Measurements from ENCODE around the gene CREM.

Gene CREM

DNA sequence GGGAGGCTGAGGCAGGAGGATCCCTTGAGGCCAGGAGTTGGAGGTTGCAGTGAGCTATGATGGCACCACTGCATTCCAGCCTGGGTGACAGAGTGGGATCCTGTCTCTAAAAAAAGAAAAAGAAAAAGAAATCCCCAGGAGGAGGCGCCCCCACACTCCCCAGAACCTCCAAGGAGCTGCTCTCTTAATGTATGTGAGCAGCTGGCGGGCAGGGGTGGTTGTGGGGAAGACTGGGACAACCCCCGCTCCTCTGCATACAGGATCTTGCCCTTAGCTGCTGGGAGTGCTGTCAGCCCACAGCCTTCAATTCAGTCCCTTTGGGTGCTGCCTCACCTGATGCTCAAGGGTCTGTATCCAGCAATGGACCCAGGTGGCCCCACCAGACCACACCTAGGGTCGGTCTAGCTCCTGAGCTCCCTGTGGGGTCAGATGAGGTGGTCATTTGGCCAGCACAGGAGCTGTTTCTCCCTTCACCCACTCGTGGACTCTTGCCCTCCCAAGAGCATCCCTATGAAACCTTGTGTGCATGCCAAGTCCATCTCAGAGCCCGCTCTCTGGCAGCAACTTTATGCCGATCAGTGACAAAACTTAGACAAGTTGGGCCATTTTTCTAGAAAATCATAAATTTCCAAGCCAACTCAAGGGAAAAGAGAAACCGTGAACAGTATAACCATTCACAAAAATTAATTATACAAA lies 97.5 kb downstream of the CREM start:
- no peak overlapping the region for H3K9ac ChIP-seq (ENCODE audit: low read length in 5 of 5)
- H3K27me3 ChIP-seq (ENCODE audit: control insufficient read depth in 5 of 5, insufficient read depth in 4 of 5, low read length in 5 of 5), result peaks cover 0 to 3% (median 0%) of the 10 kb centered on the region in 5 donors
- H3K27ac ChIP-seq (ENCODE audit: low read depth, low read length), result no peak overlapping the region
- H3K4me3 ChIP-seq (ENCODE audit: low read depth in 1 of 5, low read length in 5 of 5), result no peak overlapping the region
- H3K36me3 ChIP-seq (ENCODE audit: control insufficient read depth in 5 of 5, insufficient read depth in 5 of 5, low read length in 5 of 5), result no peaks in the 10 kb centered on the region
- no peaks in the 10 kb centered on the region for H3K9me3 ChIP-seq (ENCODE audit: control insufficient read depth in 5 of 5, low read length in 5 of 5)
- H3K4me1 ChIP-seq (ENCODE audit: control insufficient read depth in 5 of 5, insufficient read depth in 5 of 5, low read length in 5 of 5), result no peaks in the 10 kb centered on the region

- Histone ChIP-seq H3K9me3 (ENCODE audit: control insufficient read depth in 5 of 5, low read length in 5 of 5) (no peaks in the 10 kb centered on the region), H3K4me3 (ENCODE audit: low read depth in 1 of 5, low read length in 5 of 5) (no peak overlapping the region), H3K36me3 (ENCODE audit: control insufficient read depth in 5 of 5, insufficient read depth in 5 of 5, low read length in 5 of 5) (no peaks in the 10 kb centered on the region), H3K9ac (ENCODE audit: low read length in 5 of 5) (no peak overlapping the region), H3K27ac (ENCODE audit: low read depth, low read length) (no peak overlapping the region), H3K4me1 (ENCODE audit: control insufficient read depth in 5 of 5, insufficient read depth in 5 of 5, low read length in 5 of 5) (no peaks in the 10 kb centered on the region), H3K27me3 (ENCODE audit: control insufficient read depth in 5 of 5, insufficient read depth in 4 of 5, low read length in 5 of 5) (peaks cover 0 to 3% (median 0%) of the 10 kb centered on the region in 5 donors)
These were observed 98.6 kb downstream of the CREM start for GRCh38 chr10:35225204-35225603.

DNA sequence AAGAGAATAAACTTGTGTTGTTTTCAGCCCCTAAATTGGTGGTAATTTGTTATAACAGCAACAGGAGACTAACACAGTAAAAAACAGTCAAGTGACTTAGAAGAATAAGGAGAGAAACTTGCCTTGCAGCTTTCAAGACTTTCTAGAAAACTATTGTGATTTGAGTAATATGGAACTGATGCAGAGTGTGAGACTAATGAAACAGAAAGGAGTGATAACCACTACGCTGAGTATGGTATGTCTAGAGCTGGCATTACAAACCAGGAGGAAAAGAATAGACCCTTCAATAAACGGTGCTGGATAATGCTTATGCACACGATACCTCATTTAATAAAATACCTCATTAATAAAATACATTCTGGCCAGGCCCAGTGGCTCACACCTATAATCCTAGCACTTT lies 99.9 kb downstream of the CREM start:
- no peaks in the 10 kb centered on the region for H3K9me3 ChIP-seq (ENCODE audit: control insufficient read depth in 5 of 5, low read length in 5 of 5)
- H3K36me3 ChIP-seq (ENCODE audit: control insufficient read depth in 5 of 5, insufficient read depth in 5 of 5, low read length in 5 of 5), result no peaks in the 10 kb centered on the region
- H3K4me3 ChIP-seq (ENCODE audit: low read depth in 1 of 5, low read length in 5 of 5), result no peak overlapping the region
- peaks cover 0 to 3% (median 0%) of the 10 kb centered on the region in 5 donors for H3K27me3 ChIP-seq (ENCODE audit: control insufficient read depth in 5 of 5, insufficient read depth in 4 of 5, low read length in 5 of 5)
- H3K4me1 ChIP-seq (ENCODE audit: control insufficient read depth in 5 of 5, insufficient read depth in 5 of 5, low read length in 5 of 5), result no peaks in the 10 kb centered on the region
- no peak overlapping the region for H3K27ac ChIP-seq (ENCODE audit: low read depth, low read length)
- no peak overlapping the region for H3K9ac ChIP-seq (ENCODE audit: low read length in 5 of 5)

DNA sequence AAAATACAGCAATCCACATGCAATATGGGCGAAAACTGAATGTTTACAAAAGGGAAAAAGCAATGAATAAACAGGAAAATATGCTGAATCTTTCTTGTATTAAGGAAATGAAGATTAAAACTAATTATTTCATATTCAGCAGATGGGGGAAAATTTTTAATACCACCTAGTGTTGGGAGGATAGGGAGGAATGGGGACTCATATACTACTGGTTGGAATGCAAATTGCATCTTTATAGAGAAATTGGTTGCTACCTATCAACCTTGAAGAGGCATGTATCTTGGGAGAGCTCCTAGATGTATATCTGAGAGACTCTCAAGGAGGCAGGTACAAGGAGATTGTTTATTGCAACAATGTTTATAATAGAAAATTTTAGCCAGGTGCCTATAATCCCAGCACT lies 101.4 kb downstream of the CREM start:
- Histone ChIP-seq H3K9ac (ENCODE audit: low read length in 5 of 5) (no peak overlapping the region), H3K27ac (ENCODE audit: low read depth, low read length) (no peak overlapping the region), H3K4me1 (ENCODE audit: control insufficient read depth in 5 of 5, insufficient read depth in 5 of 5, low read length in 5 of 5) (no peaks in the 10 kb centered on the region), H3K4me3 (ENCODE audit: low read depth in 1 of 5, low read length in 5 of 5) (no peak overlapping the region), H3K36me3 (ENCODE audit: control insufficient read depth in 5 of 5, insufficient read depth in 5 of 5, low read length in 5 of 5) (no peaks in the 10 kb centered on the region), H3K27me3 (ENCODE audit: control insufficient read depth in 5 of 5, insufficient read depth in 4 of 5, low read length in 5 of 5) (peaks cover 0 to 3% (median 0%) of the 10 kb centered on the region in 5 donors), H3K9me3 (ENCODE audit: control insufficient read depth in 5 of 5, low read length in 5 of 5) (no peaks in the 10 kb centered on the region)

DNA sequence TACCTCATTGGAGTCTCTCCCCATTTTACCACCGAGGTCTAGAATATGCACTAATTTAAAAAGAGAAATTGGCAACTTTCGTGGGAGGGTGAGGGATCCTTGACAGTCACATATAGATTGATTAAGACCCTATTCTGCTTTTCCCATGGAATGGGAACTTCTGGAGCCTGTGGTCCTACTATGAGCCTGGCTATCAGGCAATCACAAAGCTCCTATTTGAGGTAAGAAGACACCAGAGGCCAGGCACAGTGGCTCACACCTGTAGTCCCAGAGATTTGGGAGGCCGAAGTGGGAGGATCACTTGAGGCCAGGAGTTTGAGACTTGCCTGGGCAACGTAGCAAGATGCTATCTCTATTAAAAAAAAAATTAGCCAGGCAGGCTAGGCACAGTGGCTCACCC lies 105.0 kb downstream of the CREM start:
- H3K9ac ChIP-seq (ENCODE audit: low read length in 5 of 5), result no peak overlapping the region
- no peaks in the 10 kb centered on the region for H3K4me1 ChIP-seq (ENCODE audit: control insufficient read depth in 5 of 5, insufficient read depth in 5 of 5, low read length in 5 of 5)
- H3K27me3 ChIP-seq (ENCODE audit: control insufficient read depth in 5 of 5, insufficient read depth in 4 of 5, low read length in 5 of 5), result no peaks in the 10 kb centered on the region
- H3K4me3 ChIP-seq (ENCODE audit: low read depth in 1 of 5, low read length in 5 of 5), result no peak overlapping the region
- H3K27ac ChIP-seq (ENCODE audit: low read depth, low read length), result no peak overlapping the region
- no peaks in the 10 kb centered on the region for H3K36me3 ChIP-seq (ENCODE audit: control insufficient read depth in 5 of 5, insufficient read depth in 5 of 5, low read length in 5 of 5)
- H3K9me3 ChIP-seq (ENCODE audit: control insufficient read depth in 5 of 5, low read length in 5 of 5), result no peaks in the 10 kb centered on the region

- Histone ChIP-seq H3K9ac (ENCODE audit: low read length in 5 of 5) (no peak overlapping the region), H3K4me1 (ENCODE audit: control insufficient read depth in 5 of 5, insufficient read depth in 5 of 5, low read length in 5 of 5) (no peaks in the 10 kb centered on the region), H3K4me3 (ENCODE audit: low read depth in 1 of 5, low read length in 5 of 5) (no peak overlapping the region), H3K36me3 (ENCODE audit: control insufficient read depth in 5 of 5, insufficient read depth in 5 of 5, low read length in 5 of 5) (no peaks in the 10 kb centered on the region), H3K27ac (ENCODE audit: low read depth, low read length) (no peak overlapping the region), H3K27me3 (ENCODE audit: control insufficient read depth in 5 of 5, insufficient read depth in 4 of 5, low read length in 5 of 5) (no peaks in the 10 kb centered on the region), H3K9me3 (ENCODE audit: control insufficient read depth in 5 of 5, low read length in 5 of 5) (no peaks in the 10 kb centered on the region)
These were observed 105.9 kb downstream of the CREM start for GRCh38 chr10:35232527-35232926.

DNA sequence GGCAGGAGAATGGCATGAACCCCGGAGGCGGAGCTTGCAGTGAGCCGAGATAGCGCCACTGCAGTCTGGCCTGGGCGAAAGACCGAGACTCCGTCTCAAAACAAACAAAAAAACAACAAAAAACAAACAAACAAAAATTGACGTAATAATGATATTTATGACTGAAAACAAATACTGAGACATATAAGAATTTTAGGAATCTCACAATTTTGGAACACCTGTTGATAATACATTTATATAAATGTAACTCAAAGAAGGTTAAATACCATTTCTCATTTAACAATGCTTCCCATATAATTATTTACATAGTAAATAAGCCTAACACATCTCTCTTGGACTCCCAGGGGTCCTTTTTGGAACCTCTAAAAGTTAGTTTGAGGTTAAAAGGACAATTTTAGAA lies 107.4 kb downstream of the CREM start:
- H3K9ac ChIP-seq (ENCODE audit: low read length in 5 of 5), result no peak overlapping the region

DNA sequence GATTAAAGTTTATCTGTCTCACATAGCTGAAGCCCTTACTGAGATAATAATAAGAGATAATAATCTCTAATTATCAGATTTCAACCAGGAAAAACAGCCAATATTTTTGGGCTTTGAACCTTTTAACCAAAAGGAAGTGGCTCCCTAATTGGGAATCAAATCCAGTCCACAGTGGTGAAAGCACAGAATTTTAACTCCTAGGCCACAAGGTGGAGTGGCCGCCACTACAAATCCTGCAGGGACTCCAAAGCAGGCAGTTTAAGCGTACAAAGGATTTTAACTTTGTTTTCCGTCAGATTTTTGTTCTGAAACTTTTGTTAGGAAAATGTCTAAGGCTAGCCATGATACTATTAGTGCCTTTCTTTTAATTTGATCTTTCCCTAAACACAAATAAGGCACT lies 110.1 kb downstream of the CREM start:
- H3K27me3 ChIP-seq (ENCODE audit: control insufficient read depth in 5 of 5, insufficient read depth in 4 of 5, low read length in 5 of 5), result no peaks in the 10 kb centered on the region
- no peaks in the 10 kb centered on the region for H3K4me1 ChIP-seq (ENCODE audit: control insufficient read depth in 5 of 5, insufficient read depth in 5 of 5, low read length in 5 of 5)
- H3K27ac ChIP-seq (ENCODE audit: low read depth, low read length), result no peak overlapping the region
- no peak overlapping the region for H3K4me3 ChIP-seq (ENCODE audit: low read depth in 1 of 5, low read length in 5 of 5)
- no peaks in the 10 kb centered on the region for H3K36me3 ChIP-seq (ENCODE audit: control insufficient read depth in 5 of 5, insufficient read depth in 5 of 5, low read length in 5 of 5)
- no peaks in the 10 kb centered on the region for H3K9me3 ChIP-seq (ENCODE audit: control insufficient read depth in 5 of 5, low read length in 5 of 5)
- no peak overlapping the region for H3K9ac ChIP-seq (ENCODE audit: low read length in 5 of 5)

More for the DNA sequence above, 107.4 kb downstream of the CREM start:
- Histone ChIP-seq H3K4me3 (ENCODE audit: low read depth in 1 of 5, low read length in 5 of 5) (no peak overlapping the region), H3K4me1 (ENCODE audit: control insufficient read depth in 5 of 5, insufficient read depth in 5 of 5, low read length in 5 of 5) (no peaks in the 10 kb centered on the region), H3K36me3 (ENCODE audit: control insufficient read depth in 5 of 5, insufficient read depth in 5 of 5, low read length in 5 of 5) (no peaks in the 10 kb centered on the region), H3K27me3 (ENCODE audit: control insufficient read depth in 5 of 5, insufficient read depth in 4 of 5, low read length in 5 of 5) (no peaks in the 10 kb centered on the region), H3K9me3 (ENCODE audit: control insufficient read depth in 5 of 5, low read length in 5 of 5) (no peaks in the 10 kb centered on the region), H3K27ac (ENCODE audit: low read depth, low read length) (no peak overlapping the region)

GRCh38 chr10:35237766-35238512 lies 111.3 kb downstream of the CREM start:
- H3K4me3 ChIP-seq (ENCODE audit: low read depth in 1 of 5, low read length in 5 of 5), result no peak overlapping the region
- H3K9ac ChIP-seq (ENCODE audit: low read length in 5 of 5), result no peak overlapping the region
- H3K27ac ChIP-seq (ENCODE audit: low read depth, low read length), result no peak overlapping the region
- H3K4me1 ChIP-seq (ENCODE audit: control insufficient read depth in 5 of 5, insufficient read depth in 5 of 5, low read length in 5 of 5), result no peaks in the 10 kb centered on the region
- no peaks in the 10 kb centered on the region for H3K9me3 ChIP-seq (ENCODE audit: control insufficient read depth in 5 of 5, low read length in 5 of 5)
- H3K36me3 ChIP-seq (ENCODE audit: control insufficient read depth in 5 of 5, insufficient read depth in 5 of 5, low read length in 5 of 5), result no peaks in the 10 kb centered on the region
- H3K27me3 ChIP-seq (ENCODE audit: control insufficient read depth in 5 of 5, insufficient read depth in 4 of 5, low read length in 5 of 5), result no peaks in the 10 kb centered on the region

GRCh38 chr10:35244549-35244948 lies 117.9 kb downstream of the CREM start:
- no peaks in the 10 kb centered on the region for H3K9me3 ChIP-seq (ENCODE audit: control insufficient read depth in 5 of 5, low read length in 5 of 5)
- H3K4me3 ChIP-seq (ENCODE audit: low read depth in 1 of 5, low read length in 5 of 5), result no peak overlapping the region
- H3K27ac ChIP-seq (ENCODE audit: low read depth, low read length), result no peak overlapping the region
- no peaks in the 10 kb centered on the region for H3K27me3 ChIP-seq (ENCODE audit: control insufficient read depth in 5 of 5, insufficient read depth in 4 of 5, low read length in 5 of 5)
- H3K36me3 ChIP-seq (ENCODE audit: control insufficient read depth in 5 of 5, insufficient read depth in 5 of 5, low read length in 5 of 5), result no peaks in the 10 kb centered on the region
- H3K4me1 ChIP-seq (ENCODE audit: control insufficient read depth in 5 of 5, insufficient read depth in 5 of 5, low read length in 5 of 5), result no peaks in the 10 kb centered on the region
- no peak overlapping the region for H3K9ac ChIP-seq (ENCODE audit: low read length in 5 of 5)

All from subcutaneous abdominal adipose tissue (tissue), 5 donors.